Stimulated activated CD4-positive, alpha-beta T cell treated with anti-CD3 and anti-CD28 coated beads, Interleukin-1b, Interleukin-23, amount 100 ng/mL, for 1 hour (primary cell): Measurements from ENCODE around the gene NKIRAS2.
"Not testable (repeated sequence)": the region's sequence is repeated elsewhere in the genome, so short reads cannot be mapped to it uniquely, and the experiment has no call there.

Source experiments
- DNase-seq, 2 donors: peaks; one replicate each; pipeline ENCODE4 v3.0.0-alpha.2; 2020; ENCODE audit warnings: low read depth in 2 of 2

The NKIRAS2 gene

DNA sequence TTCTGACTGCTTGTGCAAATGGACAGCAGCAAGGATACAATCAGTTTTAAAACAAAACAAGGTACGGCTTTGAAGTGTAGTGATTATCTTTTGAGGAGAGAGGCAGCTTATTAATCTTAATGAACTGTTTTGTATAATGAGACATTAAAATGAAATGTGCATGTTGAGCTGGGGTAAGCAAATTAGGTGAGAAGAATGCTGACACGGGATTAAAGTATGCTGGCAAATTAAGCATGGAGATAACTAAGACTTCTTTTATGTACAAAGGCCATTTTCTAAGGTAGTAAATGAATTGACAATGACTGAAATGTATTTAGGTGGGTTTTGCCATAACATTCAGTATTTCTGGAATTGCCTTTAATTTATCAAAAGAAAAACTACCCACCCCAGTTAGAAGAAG lies 21.4 kb upstream of the NKIRAS2 start:
- no peak for DNase-seq

DNA sequence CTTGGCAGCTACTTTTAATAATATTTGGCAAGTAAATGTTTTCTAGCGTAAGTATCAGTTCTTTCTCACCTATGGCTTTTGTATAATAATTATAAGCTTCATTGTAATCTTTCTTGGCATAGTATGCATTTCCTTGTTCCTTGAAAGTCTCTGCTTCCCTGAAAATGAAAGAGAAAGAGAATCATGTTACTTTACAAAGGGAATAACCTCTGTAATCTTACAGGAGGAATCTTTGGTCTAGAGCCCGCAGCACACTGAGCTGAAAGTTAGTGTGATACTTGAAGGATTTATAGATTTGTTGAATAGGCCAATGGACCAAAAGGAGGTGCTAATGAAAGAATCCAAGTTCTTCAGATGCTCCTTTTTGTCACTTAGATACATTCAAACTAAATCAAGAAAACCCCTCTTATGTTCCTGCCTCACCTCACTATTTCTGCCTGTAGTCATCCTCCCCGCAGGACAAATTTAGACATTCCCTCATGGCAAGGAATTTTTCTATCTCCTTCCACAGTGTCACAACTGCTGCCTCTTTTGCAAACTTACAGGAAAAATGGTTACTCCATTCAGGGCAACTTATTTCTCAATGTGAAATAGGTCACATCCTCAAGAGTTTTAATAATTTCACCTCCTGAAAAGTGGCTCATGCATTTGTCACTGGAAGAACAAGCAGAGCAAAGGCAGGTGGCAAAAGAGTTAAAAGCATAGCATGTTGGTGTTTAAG lies 19.3 kb upstream of the NKIRAS2 start:
- DNase-seq = no peak

DNA sequence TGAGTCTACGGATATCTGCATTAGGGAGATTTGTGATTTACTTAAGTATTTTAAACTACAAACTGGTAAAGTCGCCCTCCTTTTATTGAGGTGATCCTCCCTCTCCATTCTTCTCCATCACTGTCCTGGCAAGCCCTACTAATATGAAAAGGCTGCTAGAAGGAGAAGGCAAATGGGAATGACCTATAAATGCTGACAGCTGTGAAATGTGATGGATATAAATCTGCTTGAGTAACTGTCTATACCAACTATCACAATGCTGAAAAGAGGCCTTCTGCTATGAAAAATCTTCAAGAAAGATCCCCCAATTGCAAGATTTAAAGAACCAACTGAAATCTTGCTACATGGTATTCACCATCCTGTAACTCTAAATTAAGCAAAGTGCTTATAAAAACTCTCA lies 18.2 kb upstream of the NKIRAS2 start:
- DNase-seq = no peak

DNA sequence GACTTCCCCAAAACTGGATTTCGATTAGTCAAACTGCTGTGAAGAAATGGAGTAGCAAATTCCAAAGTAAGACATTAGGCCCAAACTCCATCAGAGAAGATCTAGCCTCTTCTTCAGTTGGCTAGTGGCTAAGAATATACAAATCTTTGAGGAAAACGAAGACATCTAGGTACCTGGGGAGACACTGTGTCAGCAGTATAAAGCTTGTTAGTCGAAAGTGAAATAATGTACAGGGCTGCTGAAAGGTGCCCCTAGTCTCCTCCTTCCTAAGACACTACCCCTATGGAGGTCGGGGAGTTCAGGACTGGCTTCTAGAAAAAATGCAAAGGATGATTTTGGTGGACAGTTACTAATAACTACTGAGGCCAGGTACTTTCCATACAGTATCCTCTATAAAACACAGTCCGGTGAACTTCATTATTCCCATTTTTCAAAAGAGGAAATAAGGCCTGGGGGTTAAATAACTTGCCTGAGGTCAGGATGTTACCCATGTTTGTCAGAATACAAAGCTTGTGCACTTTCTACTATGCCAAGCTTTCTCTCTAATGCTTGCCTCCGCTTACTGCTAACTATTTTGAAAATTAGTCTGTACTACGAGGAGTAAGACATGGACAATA lies 17.6 kb upstream of the NKIRAS2 start:
- no peak for DNase-seq

DNA sequence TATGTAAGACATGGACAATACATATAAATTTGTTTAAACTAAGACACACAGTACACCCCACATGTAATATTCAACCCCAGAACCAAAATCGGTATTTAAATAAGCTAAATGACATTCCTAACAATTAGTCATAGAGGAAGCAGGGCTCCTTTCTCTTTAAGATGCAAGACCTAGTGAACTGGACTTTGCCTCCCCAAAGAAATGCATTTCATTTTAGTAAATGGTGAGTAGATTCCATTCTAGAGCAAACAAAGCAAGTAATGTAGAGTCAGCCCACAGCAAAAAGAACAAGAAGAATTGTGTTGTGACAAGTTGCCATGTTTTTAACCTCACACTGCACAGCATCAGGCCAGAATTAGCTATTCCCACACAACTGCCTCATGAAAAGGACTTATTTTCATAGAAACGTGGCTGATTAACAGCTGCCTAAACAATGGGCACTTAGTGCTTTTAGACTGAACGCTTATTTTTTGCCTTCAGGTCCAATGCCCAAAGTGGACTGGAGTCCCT lies 17.0 kb upstream of the NKIRAS2 start:
- no peak for DNase-seq

DNA sequence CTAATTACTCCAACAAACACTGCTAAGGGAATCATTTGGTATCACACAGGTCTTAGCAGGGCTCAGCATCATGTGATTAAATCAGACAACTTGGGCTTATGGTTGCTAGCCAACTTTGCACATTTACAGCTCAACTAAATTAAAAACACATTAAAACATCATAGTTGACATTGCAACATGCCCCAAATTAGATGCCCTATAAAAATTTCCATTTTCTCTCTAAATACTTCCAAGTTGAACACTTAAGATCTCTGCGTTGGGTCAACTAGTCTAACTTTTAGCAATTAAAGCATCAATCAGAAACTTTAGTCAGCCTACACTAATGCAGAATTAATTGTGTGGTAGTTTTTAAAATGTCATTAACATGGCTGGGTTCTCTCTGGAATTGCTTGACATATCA lies 14.7 kb upstream of the NKIRAS2 start:
- DNase-seq = no peak

DNA sequence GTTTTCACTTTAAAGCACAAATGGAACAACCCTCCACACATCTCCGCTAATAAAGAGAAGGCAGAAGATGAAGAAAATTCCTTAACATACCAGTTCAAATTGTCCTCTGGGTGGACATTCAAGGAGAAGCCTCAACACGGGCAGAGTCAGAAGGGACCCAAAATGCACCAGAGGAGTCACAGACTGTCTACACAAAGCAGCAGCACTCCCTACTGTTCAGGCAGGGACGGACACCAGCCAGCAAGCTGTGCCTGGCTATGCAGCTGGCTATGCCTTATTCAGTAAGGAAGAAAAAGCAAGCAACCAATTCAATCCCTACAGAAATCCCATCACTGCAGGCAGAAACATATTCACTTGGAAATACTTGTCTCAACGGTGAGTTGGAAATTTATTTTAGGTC lies 10.7 kb upstream of the NKIRAS2 start:
- no peak for DNase-seq

DNA sequence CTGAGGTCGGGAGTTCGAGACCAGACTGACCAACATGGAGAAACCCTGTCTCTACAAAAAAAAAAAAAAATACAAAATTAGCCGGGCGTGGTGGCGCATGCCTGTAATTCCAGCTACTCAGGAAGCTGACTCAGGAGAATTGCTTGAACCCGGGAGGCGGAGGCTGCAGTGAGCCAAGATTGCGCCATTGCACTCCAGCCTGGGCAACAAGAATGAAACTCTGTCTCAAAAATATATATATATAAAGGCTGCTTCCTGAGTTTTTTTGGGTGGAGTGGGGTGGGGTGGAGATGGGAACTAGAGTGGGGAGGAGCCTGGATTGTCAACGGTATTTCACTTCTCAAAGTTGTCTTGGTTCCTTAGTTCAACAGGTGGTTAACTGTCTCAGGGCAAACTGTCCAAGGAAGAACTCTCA lies 9.6 kb upstream of the NKIRAS2 start:
- DNase-seq = not testable (repeated sequence)

DNA sequence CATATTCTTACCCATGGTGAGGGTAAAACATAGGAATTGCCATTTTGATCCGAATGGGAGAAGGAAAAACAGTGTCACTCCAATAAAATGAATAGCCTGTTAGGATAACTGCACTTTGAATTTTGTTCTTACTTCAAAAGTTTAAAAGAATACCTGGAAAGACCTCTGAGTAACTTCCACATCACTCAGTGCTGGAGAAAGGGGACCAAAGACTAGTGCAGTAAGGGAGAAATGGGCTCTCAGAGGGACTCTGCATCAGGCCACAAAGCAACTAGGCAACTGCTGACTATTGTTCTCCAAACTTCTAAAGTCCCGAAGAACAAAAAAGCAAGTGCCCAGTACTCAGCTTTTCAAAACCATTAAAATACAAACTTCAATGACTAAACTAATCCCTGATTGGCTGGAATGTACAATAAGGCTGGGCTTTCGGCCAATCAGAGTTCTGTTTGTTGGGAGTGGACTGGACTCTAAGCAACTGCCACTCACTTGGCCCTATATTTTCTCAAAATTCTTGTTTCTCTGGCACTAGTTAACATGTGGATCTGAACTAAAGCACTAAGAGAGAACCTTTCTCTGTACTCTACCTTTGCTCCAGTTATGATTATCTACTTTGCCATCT lies 8.9 kb upstream of the NKIRAS2 start:
- DNase-seq = no peak

DNA sequence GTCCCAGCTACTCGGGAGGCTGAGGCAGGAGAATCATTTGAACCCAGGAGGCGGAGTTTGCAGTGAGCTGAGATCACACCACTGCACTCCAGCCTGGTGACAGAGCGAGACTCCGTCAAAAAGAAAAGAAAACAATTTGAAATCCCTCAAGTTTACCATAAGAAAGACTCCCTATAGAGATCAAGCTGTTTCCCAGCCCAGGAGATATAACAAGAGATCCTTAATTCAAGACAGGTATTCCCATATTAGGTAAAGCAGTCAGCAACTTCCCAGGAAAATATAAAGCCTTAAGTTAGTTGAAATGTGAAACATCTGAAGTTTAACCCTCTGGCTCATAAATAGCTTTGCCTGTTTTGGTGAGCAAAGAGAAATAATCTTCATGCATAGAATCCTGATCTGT lies 7.5 kb upstream of the NKIRAS2 start:
- not testable (repeated sequence) for DNase-seq

DNA sequence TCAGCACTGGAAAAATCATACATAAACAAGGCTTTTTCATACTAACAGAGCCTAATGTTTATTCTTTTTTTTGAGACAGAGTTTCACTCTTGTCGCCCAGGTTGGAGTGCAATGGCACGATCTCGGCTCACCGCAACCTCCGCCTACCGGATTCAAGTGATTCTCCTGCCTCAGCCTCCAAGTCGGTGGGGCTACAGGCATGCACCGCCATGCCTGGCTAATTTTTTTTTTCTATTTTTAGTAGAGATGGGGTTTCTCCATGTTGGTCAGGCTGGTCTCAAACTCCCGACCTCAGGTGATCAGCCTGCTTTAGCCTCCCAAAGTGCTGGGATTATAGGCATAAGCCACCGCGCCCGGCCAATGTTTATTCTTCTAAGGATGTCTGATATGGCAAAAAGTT lies 6.2 kb upstream of the NKIRAS2 start:
- not testable (repeated sequence) for DNase-seq

DNA sequence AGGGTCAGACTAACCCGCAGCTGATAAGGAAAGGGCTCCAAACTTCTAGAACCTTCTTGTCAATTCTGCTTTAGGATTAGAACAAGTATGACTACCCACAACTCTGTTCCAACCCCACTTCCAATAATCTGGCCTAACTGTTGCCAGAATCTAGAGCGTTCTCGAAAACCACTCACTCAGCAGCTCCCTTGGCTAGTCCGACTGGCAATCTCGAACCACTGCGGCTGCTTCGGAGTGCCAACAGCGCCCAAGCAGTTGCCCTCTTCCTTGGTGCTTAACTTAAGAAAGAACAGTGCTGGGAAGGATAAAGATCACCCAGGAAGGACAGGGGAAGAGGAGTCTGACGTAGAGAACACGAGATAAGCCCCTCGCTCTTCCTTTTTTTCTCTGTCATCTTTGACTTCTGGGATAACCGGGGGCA lies 3.5 kb upstream of the NKIRAS2 start:
- DNase-seq = no peak

DNA sequence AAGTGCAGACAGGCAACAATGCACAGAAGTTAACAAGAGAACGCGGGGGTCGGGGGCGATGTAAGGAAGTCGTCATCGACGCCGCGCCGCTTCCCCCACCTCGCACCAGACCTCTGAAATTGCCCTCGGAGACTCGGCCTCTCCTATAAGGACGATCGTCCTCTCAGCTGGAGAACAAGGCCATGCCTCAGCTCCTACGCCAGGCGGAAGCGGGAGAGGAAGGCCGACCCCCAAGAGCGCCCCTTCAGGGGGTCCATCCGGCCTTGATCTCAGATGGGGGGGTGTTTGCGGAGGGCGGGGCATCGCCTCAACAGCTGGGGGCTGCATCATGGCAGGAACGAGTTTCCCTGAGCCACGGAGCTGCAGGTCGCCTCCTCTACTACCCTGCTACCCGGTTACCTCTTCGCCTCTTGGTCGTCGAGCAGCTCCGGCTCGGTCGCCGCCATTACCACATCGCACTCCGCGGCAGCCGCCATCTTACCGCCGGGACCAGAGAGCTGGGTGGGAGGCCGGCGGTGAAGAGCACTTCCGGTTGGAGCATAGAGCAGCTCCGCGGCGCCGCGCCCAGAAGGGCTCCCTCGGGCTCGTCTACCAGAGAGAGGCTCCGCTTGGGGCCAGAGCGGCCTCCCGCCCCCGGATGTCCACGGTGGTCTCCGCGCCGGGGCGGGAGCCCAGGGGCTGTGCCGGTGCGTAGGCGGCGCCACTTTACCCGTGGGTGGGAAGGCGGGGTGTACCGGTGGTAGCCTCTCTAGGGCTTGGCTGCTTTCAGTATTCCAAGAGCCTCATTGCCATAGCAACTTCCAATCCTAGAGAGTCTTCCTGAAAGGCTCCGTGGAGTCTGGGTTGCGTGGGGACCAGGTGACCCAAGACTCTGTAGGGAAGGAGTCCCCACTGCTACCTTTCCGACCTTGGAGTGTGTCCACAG lies 2.7 kb upstream of the NKIRAS2 start, which contains the start of gene DNAJC7:
Gene DNAJC7 (minus strand): TSS at position 499 of the 925 bp plus-strand sequence. CDS start 23 bp downstream, at position 476.
- peak; percentile 67 to 72 for DNase-seq

DNA sequence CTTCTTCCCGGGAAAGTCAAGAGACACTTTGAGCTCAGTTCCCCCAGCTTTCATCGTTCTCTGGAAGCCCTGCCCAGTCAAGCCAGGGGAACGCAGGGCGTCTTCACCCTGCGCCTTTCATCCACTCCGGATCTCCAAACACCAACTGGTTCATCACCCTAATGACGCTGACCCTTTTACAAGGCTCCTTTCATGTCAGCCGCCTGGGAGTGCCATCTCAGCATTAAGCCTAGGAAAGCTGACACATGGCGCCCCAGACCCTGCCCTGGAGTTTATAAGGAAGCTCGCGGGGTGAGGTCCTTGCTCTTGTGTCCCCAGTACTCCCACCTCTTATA lies 2.1 kb upstream of the NKIRAS2 start:
- DNase-seq = peak in 1 of 2 donors; percentile 17

DNA sequence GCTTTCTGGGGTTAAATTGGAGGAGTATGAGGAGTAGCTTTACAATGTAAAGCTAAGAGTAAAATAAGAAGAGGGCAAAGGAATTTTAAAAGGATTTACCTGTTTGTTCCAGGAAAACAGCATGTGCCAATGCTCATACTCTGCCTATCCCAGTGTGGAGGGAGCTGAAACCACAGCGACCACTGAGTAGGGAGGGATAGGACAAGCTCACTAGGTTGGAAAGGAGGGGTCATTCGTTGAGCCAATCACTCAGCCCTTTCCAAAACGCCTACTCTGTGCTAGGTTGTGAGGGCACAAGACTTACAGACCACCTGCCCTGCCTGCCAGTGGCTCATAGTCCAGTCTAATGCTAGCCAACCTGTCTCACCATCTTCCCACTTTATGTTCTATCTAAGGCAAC lies 1.6 kb upstream of the NKIRAS2 start:
- DNase-seq = no peak

DNA sequence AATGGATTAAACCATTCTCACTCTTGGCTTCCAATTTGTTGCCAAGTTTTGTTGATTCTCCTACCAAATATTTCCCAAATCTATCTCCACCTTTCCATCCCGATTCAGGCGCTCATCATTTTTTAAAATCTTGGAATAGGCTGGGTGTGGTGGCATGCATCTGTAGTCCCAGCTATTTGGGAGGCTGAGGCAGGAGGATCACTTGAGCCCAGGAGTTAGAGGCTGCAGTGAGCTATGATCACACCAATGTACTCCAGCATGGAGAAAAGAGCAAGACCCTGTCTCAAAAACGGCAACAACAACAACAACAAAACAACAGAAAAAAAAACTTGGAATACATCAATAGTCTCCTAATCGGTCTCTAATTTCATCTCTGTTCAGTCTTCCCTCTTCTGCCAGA lies 902 bp upstream of the NKIRAS2 start:
- DNase-seq = no peak

DNA sequence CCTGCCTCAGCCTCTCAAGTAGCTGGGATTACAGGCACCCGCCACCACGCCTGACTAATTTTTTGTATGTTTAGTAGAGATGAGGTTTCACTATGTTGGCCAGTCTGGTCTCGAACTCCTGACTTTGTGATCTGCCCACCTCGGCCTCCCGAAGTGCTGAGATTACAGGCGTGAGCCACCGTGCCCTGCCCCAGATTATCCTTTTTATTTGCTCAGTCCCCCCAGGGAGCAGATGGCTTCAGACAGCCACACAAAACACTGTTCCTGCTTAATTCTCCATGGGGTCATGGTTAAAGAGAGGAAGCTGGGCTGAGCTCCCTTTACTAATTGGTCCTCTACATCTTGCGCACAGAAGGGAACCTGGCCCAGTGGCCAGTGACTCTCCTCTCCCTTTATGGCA lies 955 bp downstream of the NKIRAS2 start:
- DNase-seq = not testable (repeated sequence)

DNA sequence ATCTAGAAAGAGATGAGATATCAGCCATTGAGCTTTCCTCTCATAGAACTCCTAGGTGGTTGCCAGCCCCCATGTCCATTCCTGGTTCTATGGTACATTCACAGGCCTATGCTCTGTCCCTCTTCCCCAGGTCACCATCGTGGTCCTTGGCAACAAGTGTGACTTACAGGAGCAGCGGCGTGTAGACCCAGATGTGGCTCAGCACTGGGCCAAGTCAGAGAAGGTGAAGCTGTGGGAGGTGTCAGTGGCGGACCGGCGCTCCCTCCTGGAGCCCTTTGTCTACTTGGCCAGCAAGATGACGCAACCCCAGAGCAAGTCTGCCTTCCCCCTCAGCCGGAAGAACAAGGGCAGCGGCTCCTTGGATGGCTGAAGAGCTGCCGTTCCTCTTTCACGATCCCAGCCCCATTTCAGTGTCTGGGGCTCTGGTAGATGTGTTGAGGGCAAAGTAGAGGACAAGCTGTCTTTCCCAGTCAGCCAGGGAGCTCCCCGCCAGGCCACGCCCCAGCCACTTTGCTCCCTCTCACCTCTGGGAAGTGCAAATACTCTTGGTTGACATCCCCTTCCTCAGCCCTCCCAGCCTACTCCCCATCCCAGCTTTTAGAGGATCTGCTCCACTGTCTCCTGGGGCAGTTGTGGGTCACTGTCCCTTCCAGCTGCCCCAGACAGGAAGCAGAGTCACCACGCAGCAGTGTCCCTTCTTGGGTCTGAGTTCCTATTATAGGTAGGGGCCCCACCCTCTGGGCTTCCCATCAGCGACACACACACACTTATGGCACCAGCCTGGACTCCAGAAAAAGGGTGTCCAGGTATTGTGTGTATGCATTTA lies 3.8 kb downstream of the NKIRAS2 start:
- no peak for DNase-seq

DNA sequence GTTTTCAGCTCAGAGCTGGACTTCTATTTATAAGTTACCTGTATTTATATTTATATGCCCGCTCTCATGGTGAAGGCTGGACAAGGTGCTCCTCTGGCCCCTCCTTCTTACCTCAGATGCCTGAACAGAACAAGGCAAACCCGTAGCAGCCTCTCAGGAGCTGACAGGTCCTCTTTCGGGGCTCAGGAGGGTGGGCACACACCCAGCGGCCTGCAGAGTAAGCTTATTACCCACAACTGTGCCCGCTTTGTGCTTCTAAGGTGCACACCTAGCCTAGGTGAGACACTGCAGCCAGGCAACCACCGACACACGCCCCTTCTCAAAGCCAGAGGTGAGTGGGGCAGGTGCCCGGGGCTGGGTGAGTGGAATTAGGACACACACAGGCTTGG lies 5.3 kb downstream of the NKIRAS2 start:
- DNase-seq = no peak

DNA sequence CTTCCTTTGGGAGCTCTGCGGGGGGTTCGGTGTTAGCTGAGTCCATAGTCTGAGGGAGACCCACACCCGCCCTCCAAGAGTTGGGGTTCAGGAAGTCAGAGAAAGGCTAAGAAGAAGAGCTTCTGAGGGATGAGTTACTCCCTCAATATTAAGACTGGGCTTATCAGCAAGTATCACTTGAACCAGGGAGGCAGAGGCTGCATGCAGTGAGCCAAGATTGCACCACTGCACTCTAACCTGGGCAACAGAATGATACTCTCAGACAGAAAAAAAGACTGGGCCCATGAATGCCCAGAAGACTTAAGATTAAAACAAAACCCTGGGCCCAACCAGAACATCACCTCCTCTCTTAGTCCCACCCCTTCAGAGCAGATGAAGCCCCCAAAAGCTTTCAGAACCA lies 6.0 kb downstream of the NKIRAS2 start:
- no peak for DNase-seq
